DOHH2 (cell line): ENCODE results near the gene PRG2.

Experiments used
- CTCF ChIP-seq: fragments of 200-600 bp; sonication (generic); IDR thresholded peaks from one replicate; pipeline ENCODE4 v1.5.1; 2014; ENCODE audit warnings: antibody characterized with exemption, mild to moderate bottlenecking, low read depth, low read length; ENCODE audit not compliant: poor library complexity, severe bottlenecking
- EZH2phosphoT487 ChIP-seq: fragments of 200-600 bp; sonication (generic); IDR thresholded peaks from 2 replicates; pipeline ENCODE4 v1.6.1; 2017; ENCODE audit warnings: borderline replicate concordance, mild to moderate bottlenecking, antibody characterized with exemption, low read length, moderate library complexity, mixed read lengths

- TF ChIP-seq CTCF (no peak), EZH2phosphoT487 (no peak)
These were observed 15.5 kb downstream of the PRG2 start for GRCh38 chr11:57374966-57375365.
